A549 (cell line): ENCODE data around the gene ROBO1. TPM values are rescaled to one million over a fixed set of nuclear protein-coding genes. Genes with fewer than 3 reads are reported as not detected.

ENCODE experiments used
- ATAC-seq, 2 experiments: fragments of 200-7000 bp in 1 of 2; fragments of >200 bp in 1 of 2; cut with Nextera tagmentation in 1 of 2; cut with Tn5 transposase in 1 of 2; 3 replicates each; pipeline versions ENCODE4 v1.8.0 to v1.9.1; 2018 to 2020; ENCODE audit warnings: mild to moderate bottlenecking in 1 of 2, moderate library complexity in 1 of 2
- CTCF ChIA-PET: fragments of 300-600 bp; sonication (Branson Sonifier 250); formaldehyde crosslinking; extraction: SDS; loops from one replicate; lab custom pipeline; 2021; ENCODE audit warnings: antibody characterized with exemption, inconsistent platforms; lab: Yijun Ruan, JAX
- POLR2A ChIA-PET: fragments of 350-600 bp; formaldehyde crosslinking; extraction: SDS; loops from one replicate; lab custom pipeline; 2021; ENCODE audit warnings: antibody characterized with exemption, inconsistent platforms; lab: Yijun Ruan, JAX
- DNase-seq, 2 experiments: peaks; one replicate each; pipeline versions ENCODE4 v3.0.0 to v3.0.0-alpha.2; 2011 to 2016; ENCODE audit warnings: low read depth in 1 of 2, low spot score in 1 of 2
- FAIRE-seq: peaks from 2 replicates; lab custom pipeline; 2011; peaks lifted over from hg19 to GRCh38; lab: Jason Lieb, UNC
- H3K27ac ChIP-seq, 2 experiments: fragments of >200 bp; sonication (Bioruptor Twin); formaldehyde crosslinking; 3 replicates each; pipeline ENCODE4 v1.5.1; 2016 to 2017
- H3K4me1 ChIP-seq: fragments of >200 bp; sonication (Bioruptor Twin); formaldehyde crosslinking; 3 replicates; pipeline ENCODE4 v1.6.1; 2016
- H3K4me2 ChIP-seq: fragments of >200 bp; sonication (Bioruptor Twin); formaldehyde crosslinking; 3 replicates; pipeline ENCODE4 v1.6.1; 2016
- H3K4me3 ChIP-seq: fragments of >200 bp; sonication (Bioruptor Twin); formaldehyde crosslinking; 3 replicates; pipeline ENCODE4 v1.5.1; 2016
- H3K9me3 ChIP-seq: fragments of >200 bp; sonication (Bioruptor Twin); formaldehyde crosslinking; 3 replicates; pipeline ENCODE4 v1.6.1; 2016
- BCL3 ChIP-seq: fragments of >200 bp; sonication (Bioruptor Twin); formaldehyde crosslinking; IDR thresholded peaks from 3 replicates; pipeline ENCODE4 v1.6.1; 2016
- BHLHE40 ChIP-seq: IDR thresholded peaks from 2 replicates; pipeline ENCODE4 v1.6.1; 2012; ENCODE audit warnings: low read depth, low read length, inconsistent platforms
- CBX8 ChIP-seq: fragments of 200-600 bp; sonication (generic); IDR thresholded peaks from 2 replicates; pipeline ENCODE4 v1.6.1; 2016
- CEBPB ChIP-seq, 2 experiments: fragments of >200 bp in 1 of 2; sonication (Bioruptor Twin) in 1 of 2; formaldehyde crosslinking in 1 of 2; IDR thresholded peaks; 2 replicates each; pipeline ENCODE4 v1.6.1; 2012 to 2016
- CHD2 ChIP-seq: fragments of 150-350 bp; IDR thresholded peaks from 2 replicates; pipeline ENCODE4 v1.6.1; 2014; ENCODE audit warnings: low read length; ENCODE audit not compliant: partially characterized antibody
- EHF ChIP-seq: fragments of 250-450 bp; sonication (Bioruptor Pico); IDR thresholded peaks from 2 replicates; pipeline ENCODE4 v1.5.0; 2020; ENCODE audit warnings: mild to moderate bottlenecking
- EHMT2 ChIP-seq: fragments of 200-600 bp; sonication (generic); IDR thresholded peaks from 2 replicates; pipeline ENCODE4 v1.6.1; 2016; ENCODE audit warnings: antibody characterized with exemption, low read depth, mild to moderate bottlenecking, moderate library complexity
- ELK1 ChIP-seq: fragments of 150-350 bp; IDR thresholded peaks from 2 replicates; pipeline ENCODE4 v1.6.1; 2014; ENCODE audit warnings: low read depth, mild to moderate bottlenecking, low read length
- EP300 ChIP-seq, 2 experiments: fragments of >200 bp; sonication (Bioruptor Twin); formaldehyde crosslinking; IDR thresholded peaks; 2 replicates in 1 of 2; 3 replicates in 1 of 2; pipeline ENCODE4 v1.6.1; 2016 to 2017
- ESRRA ChIP-seq: fragments of 150-350 bp; IDR thresholded peaks from 2 replicates; pipeline ENCODE4 v1.6.1; 2014; ENCODE audit warnings: mild to moderate bottlenecking, low read length, borderline replicate concordance
- FOSL2 ChIP-seq, 2 experiments: fragments of 450-650 bp in 1 of 2; fragments of >200 bp in 1 of 2; sonication (Bioruptor Twin) in 1 of 2; formaldehyde crosslinking; IDR thresholded peaks; 2 replicates each; pipeline versions ENCODE4 v1.5.0 to v1.6.1; 2016 to 2020; ENCODE audit warnings: mild to moderate bottlenecking in 1 of 2, moderate library complexity in 1 of 2
- FOXS1 ChIP-seq: fragments of 250-450 bp; sonication (Bioruptor Pico); IDR thresholded peaks from 2 replicates; pipeline ENCODE4 v1.5.0; 2020; ENCODE audit warnings: mild to moderate bottlenecking, moderate library complexity
- HOXB13 ChIP-seq: fragments of 250-450 bp; sonication (Bioruptor Pico); IDR thresholded peaks from 2 replicates; pipeline ENCODE4 v1.5.0; 2020; ENCODE audit warnings: low read depth, mild to moderate bottlenecking, moderate library complexity
- JUN ChIP-seq, 2 experiments: fragments of >200 bp; sonication (Bioruptor Twin); formaldehyde crosslinking; IDR thresholded peaks; 2 replicates in 1 of 2; 3 replicates in 1 of 2; pipeline ENCODE4 v1.6.1; 2016 to 2017
- KDM1A ChIP-seq: fragments of 200-600 bp; sonication (generic); IDR thresholded peaks from 2 replicates; pipeline ENCODE4 v1.6.1; 2016; ENCODE audit warnings: low read depth, mild to moderate bottlenecking
- NPAS2 ChIP-seq: fragments of 250-450 bp; sonication (Bioruptor Pico); IDR thresholded peaks from 2 replicates; pipeline ENCODE4 v1.8.0; 2022; ENCODE audit warnings: mild to moderate bottlenecking, moderate library complexity, borderline replicate concordance
- NR3C1 ChIP-seq: fragments of >200 bp; sonication (Bioruptor Twin); formaldehyde crosslinking; IDR thresholded peaks from 3 replicates; pipeline ENCODE4 v1.6.1; 2017
- POLR2A ChIP-seq: IDR thresholded peaks from 2 replicates; pipeline ENCODE4 v1.6.1; 2012; ENCODE audit warnings: mild to moderate bottlenecking, low read length
- POLR2AphosphoS2 ChIP-seq: conservative IDR thresholded peaks from 2 replicates; pipeline ENCODE4 v1.6.1; 2012; ENCODE audit warnings: low read length, improper control_type of control experiment, inconsistent platforms
- RAD21 ChIP-seq, 2 experiments: fragments of >200 bp in 1 of 2; sonication (Bioruptor Twin) in 1 of 2; formaldehyde crosslinking in 1 of 2; IDR thresholded peaks in 1 of 2; conservative IDR thresholded peaks in 1 of 2; 2 replicates in 1 of 2; 3 replicates in 1 of 2; pipeline ENCODE4 v1.6.1; 2012 to 2018; ENCODE audit warnings: inconsistent platforms in 1 of 2
- SMC3 ChIP-seq: fragments of >200 bp; sonication (Bioruptor Twin); formaldehyde crosslinking; IDR thresholded peaks from 3 replicates; pipeline ENCODE4 v1.6.1; 2018; ENCODE audit warnings: inconsistent platforms
- SREBF2 ChIP-seq: fragments of 450-650 bp; IDR thresholded peaks from 2 replicates; pipeline ENCODE4 v1.6.1; 2014; ENCODE audit warnings: mild to moderate bottlenecking, moderate library complexity
- ZSCAN20 ChIP-seq: fragments of 250-450 bp; sonication (Bioruptor Pico); IDR thresholded peaks from 2 replicates; pipeline ENCODE4 v1.8.0; 2022; ENCODE audit warnings: mild to moderate bottlenecking, moderate library complexity
- WGBS: methylation state at CpG from one replicate; pipeline ENCODE4 v1.1.6; 2017; ENCODE audit errors: missing lambda C conversion rate; 5-methylcytosine and 5-hydroxymethylcytosine counted together
- polyA plus RNA-seq, 4 experiments: library from polyadenylated mRNA; depleted of rRNA in 3 of 4; stranded (reverse); fragments of >200 nt; fragmentation: RNase III in 1 of 4; extraction: RNeasy Plus Mini Kit Qiagen cat#74134 plus additional on column Dnase treatment in 1 of 4; gene quantifications; 2 replicates in 3 of 4; 3 replicates in 1 of 4; pipeline ENCODE4 v1.2.3, GENCODE V29; 2011 to 2017
- TF ChIP-seq, protein P1 (sequence below): fragments of 450-650 bp; IDR thresholded peaks from 2 replicates; pipeline ENCODE4 v1.6.1; 2014; ENCODE audit warnings: antibody characterized with exemption
- TF ChIP-seq, protein P2 (sequence below): fragments of >200 bp; sonication (Bioruptor Twin); formaldehyde crosslinking; IDR thresholded peaks from 3 replicates; pipeline ENCODE4 v1.5.1; 2016
- TF ChIP-seq, protein P3 (sequence below): IDR thresholded peaks from 2 replicates; pipeline ENCODE4 v1.6.1; 2012
- TF ChIP-seq, protein P4 (sequence below): fragments of >200 bp; sonication (Bioruptor Twin); formaldehyde crosslinking; IDR thresholded peaks from 2 replicates; pipeline ENCODE4 v1.6.1; 2016

The ROBO1 gene
- polyA plus RNA-seq, 2 of the 4 experiments (the other 2 are of a cell fraction) = 25.3 to 35.6 TPM

DNA sequence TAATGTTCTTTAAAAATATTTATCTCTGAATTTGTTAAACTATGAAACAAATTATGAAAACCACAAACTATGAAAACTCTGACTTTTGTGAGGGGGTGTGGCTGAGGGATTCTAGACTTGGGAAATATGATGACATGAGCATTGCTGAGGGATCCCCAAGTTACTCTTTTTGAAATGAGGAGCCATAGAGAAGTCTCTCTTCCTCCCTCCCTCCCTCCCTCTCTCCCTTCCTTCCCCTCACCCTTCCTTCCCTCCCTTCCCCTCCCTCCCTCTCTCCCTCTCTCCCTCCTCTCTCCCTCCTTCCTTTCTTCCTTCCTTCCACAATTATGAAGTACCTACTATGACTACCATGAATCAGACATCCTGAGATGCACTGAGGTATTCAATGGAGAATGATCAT is 673.1 kb downstream of the ROBO1 start:
- TF ChIP-seq BHLHE40 (no peak), CHD2 (no peak), FOXS1 (no peak), CEBPB (IDR thresholded peaks at IDR 0.05) (no peak), ELK1 (no peak), KDM1A (no peak), EHMT2 (no peak), BCL3 (no peak), POLR2A (no peak), FOSL2 (IDR thresholded peaks at IDR 0.05) (no peak), FOSL2 (CRISPR knock-in tag; IDR thresholded peaks at IDR 0.05) (no peak), EHF (CRISPR knock-in tag) (no peak), POLR2AphosphoS2 (no peak), SMC3 (no peak), JUN (IDR thresholded peaks at IDR 0.05) (no peak)
- TF ChIP-seq, protein P1, sequence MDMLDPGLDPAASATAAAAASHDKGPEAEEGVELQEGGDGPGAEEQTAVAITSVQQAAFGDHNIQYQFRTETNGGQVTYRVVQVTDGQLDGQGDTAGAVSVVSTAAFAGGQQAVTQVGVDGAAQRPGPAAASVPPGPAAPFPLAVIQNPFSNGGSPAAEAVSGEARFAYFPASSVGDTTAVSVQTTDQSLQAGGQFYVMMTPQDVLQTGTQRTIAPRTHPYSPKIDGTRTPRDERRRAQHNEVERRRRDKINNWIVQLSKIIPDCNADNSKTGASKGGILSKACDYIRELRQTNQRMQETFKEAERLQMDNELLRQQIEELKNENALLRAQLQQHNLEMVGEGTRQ = no peak
- Histone ChIP-seq H3K27ac (no peak overlapping the region), H3K4me1 (no peaks in the 10 kb centered on the region), H3K4me2 (no peak overlapping the region), H3K4me3 (no peak overlapping the region), H3K9me3 (no peaks in the 10 kb centered on the region)
- no peak for ATAC-seq
- no peak for DNase-seq
- ChIA-PET CTCF (interaction anchor here (1.0 kb wide), 1 partner anchor 9 kb away, joined by 4 read pairs; no protein-coding TSS in a partner anchor), POLR2A (no interaction called here)
- FAIRE-seq = no peak

GRCh38 chr3:79086514-79086913 is 681.3 kb downstream of the ROBO1 start:
- no peaks in the 10 kb centered on the region for H3K9me3 ChIP-seq
- POLR2A ChIA-PET = no interaction called here
- no peak overlapping the region for H3K4me3 ChIP-seq
- DNase-seq (peak; percentile 21 to 63), FAIRE-seq (no peak), ATAC-seq (peak; percentile 78 to 82)
- H3K4me2 ChIP-seq = peak overlapping the region; percentile 44; the same call in 1 of the 3 replicates
- TF ChIP-seq SMC3 (peak; percentile 67), CEBPB (IDR thresholded peaks at IDR 0.05) (peak in 1 of 2 experiments; percentile 37; a peak in 2 of 4 replicates), HOXB13 (CRISPR knock-in tag) (no peak), NR3C1 (no peak), RAD21 (conservative IDR thresholded peaks at IDR 0.05 in 1 of 2, IDR thresholded peaks at IDR 0.05 in 1 of 2) (peak; percentile 44 to 53; a peak in 4 of 5 replicates)
- TF ChIP-seq, protein P2, sequence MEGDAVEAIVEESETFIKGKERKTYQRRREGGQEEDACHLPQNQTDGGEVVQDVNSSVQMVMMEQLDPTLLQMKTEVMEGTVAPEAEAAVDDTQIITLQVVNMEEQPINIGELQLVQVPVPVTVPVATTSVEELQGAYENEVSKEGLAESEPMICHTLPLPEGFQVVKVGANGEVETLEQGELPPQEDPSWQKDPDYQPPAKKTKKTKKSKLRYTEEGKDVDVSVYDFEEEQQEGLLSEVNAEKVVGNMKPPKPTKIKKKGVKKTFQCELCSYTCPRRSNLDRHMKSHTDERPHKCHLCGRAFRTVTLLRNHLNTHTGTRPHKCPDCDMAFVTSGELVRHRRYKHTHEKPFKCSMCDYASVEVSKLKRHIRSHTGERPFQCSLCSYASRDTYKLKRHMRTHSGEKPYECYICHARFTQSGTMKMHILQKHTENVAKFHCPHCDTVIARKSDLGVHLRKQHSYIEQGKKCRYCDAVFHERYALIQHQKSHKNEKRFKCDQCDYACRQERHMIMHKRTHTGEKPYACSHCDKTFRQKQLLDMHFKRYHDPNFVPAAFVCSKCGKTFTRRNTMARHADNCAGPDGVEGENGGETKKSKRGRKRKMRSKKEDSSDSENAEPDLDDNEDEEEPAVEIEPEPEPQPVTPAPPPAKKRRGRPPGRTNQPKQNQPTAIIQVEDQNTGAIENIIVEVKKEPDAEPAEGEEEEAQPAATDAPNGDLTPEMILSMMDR = peak; percentile 61
- CTCF ChIA-PET = interaction anchor here (0.6 to 1.9 kb wide), 22 partner anchors 9 to 1491 kb away, joined by 3 to 9 read pairs (median 4); no protein-coding TSS in a partner anchor
- WGBS = 4% methylated on average over 6 of the region's 6 CpGs
- H3K4me1 ChIP-seq = no peaks in the 10 kb centered on the region
- no peak overlapping the region for H3K27ac ChIP-seq

DNA sequence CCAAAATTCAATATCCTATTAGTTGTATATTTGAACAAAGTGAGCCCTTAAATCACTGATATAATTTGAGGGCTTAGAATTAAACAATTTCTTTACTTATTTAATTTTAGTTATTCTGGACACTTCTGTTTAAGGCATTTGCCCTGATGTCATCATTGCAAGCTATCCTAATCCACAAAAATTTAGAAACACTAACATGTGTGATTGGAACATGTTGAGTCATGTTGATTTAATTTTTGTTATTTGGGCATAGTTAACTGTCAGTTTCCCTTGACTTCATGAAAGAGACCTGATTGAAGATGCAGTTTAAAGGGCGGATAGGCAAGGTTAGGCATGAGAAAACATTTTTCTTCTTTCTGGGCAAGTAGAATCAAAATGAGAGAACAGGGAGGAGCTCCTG is 682.6 kb downstream of the ROBO1 start:
- Histone ChIP-seq H3K27ac (no peak overlapping the region), H3K4me1 (no peaks in the 10 kb centered on the region), H3K4me3 (no peak overlapping the region), H3K9me3 (no peaks in the 10 kb centered on the region), H3K4me2 (no peak overlapping the region)
- ChIA-PET POLR2A (no interaction called here), CTCF (interaction anchor here (1.9 kb wide), 1 partner anchor 282 kb away, joined by 8 read pairs; no protein-coding TSS in a partner anchor)
- FAIRE-seq (no peak), ATAC-seq (no peak), DNase-seq (no peak)
- 28% methylated on average over 1 of the region's 1 CpG for WGBS
- TF ChIP-seq EP300 (IDR thresholded peaks at IDR 0.05) (no peak), FOXS1 (no peak), KDM1A (no peak), NPAS2 (CRISPR knock-in tag) (no peak), CEBPB (IDR thresholded peaks at IDR 0.05) (no peak), POLR2A (no peak), CHD2 (no peak), ESRRA (no peak), CBX8 (no peak), EHF (CRISPR knock-in tag) (no peak), ZSCAN20 (CRISPR knock-in tag) (no peak), SREBF2 (no peak), EHMT2 (no peak)
- TF ChIP-seq, protein P3, sequence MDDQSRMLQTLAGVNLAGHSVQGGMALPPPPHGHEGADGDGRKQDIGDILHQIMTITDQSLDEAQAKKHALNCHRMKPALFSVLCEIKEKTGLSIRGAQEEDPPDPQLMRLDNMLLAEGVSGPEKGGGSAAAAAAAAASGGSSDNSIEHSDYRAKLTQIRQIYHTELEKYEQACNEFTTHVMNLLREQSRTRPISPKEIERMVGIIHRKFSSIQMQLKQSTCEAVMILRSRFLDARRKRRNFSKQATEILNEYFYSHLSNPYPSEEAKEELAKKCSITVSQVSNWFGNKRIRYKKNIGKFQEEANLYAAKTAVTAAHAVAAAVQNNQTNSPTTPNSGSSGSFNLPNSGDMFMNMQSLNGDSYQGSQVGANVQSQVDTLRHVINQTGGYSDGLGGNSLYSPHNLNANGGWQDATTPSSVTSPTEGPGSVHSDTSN = no peak
- TF ChIP-seq, protein P1 = no peak
- TF ChIP-seq, protein P4, sequence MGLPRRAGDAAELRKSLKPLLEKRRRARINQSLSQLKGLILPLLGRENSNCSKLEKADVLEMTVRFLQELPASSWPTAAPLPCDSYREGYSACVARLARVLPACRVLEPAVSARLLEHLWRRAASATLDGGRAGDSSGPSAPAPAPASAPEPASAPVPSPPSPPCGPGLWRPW = no peak
